Vagina (tissue), 2 donors: ENCODE data around the gene ABL1. TPM values are rescaled to one million over a fixed set of nuclear protein-coding genes. Genes with fewer than 3 reads are reported as not detected.

ENCODE experiments used
- DNase-seq, 2 donors: peaks; one replicate each; pipeline ENCODE4 v3.0.0-alpha.2; 2017; ENCODE audit errors: extremely low spot score in 2 of 2
- H3K27ac ChIP-seq: fragments of 200-600 bp; sonication (generic); one replicate; pipeline ENCODE4 v1.5.1; 2019
- H3K27me3 ChIP-seq: fragments of 200-600 bp; sonication (generic); one replicate; pipeline ENCODE4 v1.5.1; 2019
- H3K36me3 ChIP-seq, 2 donors: fragments of 200-600 bp; sonication (generic); one replicate each; pipeline ENCODE4 v1.5.1; 2017 to 2019
- H3K4me1 ChIP-seq: fragments of 200-600 bp; sonication (generic); one replicate; pipeline ENCODE4 v1.5.1; 2019
- H3K4me3 ChIP-seq, 2 donors: fragments of 200-600 bp; sonication (generic); 1 replicate in 1 of 2; 2 replicates in 1 of 2; pipeline ENCODE4 v1.5.1; 2016 to 2019
- H3K9me3 ChIP-seq: fragments of 200-600 bp; sonication (generic); one replicate; pipeline ENCODE4 v1.5.1; 2019
- CTCF ChIP-seq, 3 experiments: fragments of 450-650 bp in 2 of 3; fragments of 200-600 bp in 1 of 3; sonication (generic) in 1 of 3; IDR thresholded peaks; one replicate each; pipeline ENCODE4 v1.5.1; 2017 to 2019; ENCODE audit warnings: antibody characterized with exemption in 3 of 3, mild to moderate bottlenecking in 2 of 3, moderate library complexity in 2 of 3
- POLR2A ChIP-seq, 2 donors: fragments of 450-650 bp; IDR thresholded peaks; one replicate each; pipeline ENCODE4 v1.6.1; 2017; ENCODE audit warnings: antibody characterized with exemption in 2 of 2, mild to moderate bottlenecking in 2 of 2, moderate library complexity in 2 of 2
- POLR2AphosphoS5 ChIP-seq, 2 donors: sonication (generic); formaldehyde crosslinking; IDR thresholded peaks; one replicate each; pipeline ENCODE4 v1.9.0; 2017; ENCODE audit warnings: antibody characterized with exemption in 2 of 2, mild to moderate bottlenecking in 2 of 2, low read depth in 1 of 2; ENCODE audit not compliant: insufficient read depth in 1 of 2
- intact Hi-C: fragments of 100-400 bp; cut with DNase I; formaldehyde crosslinking; loops from one replicate; pipeline ENCODE4 v1.15.1; 2023
- total RNA-seq: library from RNA; depleted of rRNA; stranded (reverse); fragments of >200 nt; gene quantifications from one replicate; pipeline ENCODE4 v1.2.3, GENCODE V29; 2016

Gene ABL1
- total RNA-seq, 1 donor from 2014 or later = 68.5 TPM

- Histone ChIP-seq H3K4me1 (peaks cover 19% of the 10 kb centered on the region), H3K36me3 (no peaks in the 10 kb centered on the region), H3K9me3 (no peaks in the 10 kb centered on the region), H3K27me3 (no peaks in the 10 kb centered on the region), H3K27ac (no peak overlapping the region), H3K4me3 (no peak overlapping the region)
- intact Hi-C loops = no loop called here
- DNase-seq = no peak
- no peak for TF ChIP-seq CTCF (IDR thresholded peaks at IDR 0.05)
- TF ChIP-seq POLR2AphosphoS5 (IDR thresholded peaks at IDR 0.05; ENCODE audit: insufficient read depth in 1 of 2, low read depth in 1 of 2) = no peak
- no peak for TF ChIP-seq POLR2A (IDR thresholded peaks at IDR 0.05)
These were observed 29.3 kb upstream of the ABL1 start for GRCh38 chr9:130805510-130806326.

- no peak overlapping the region for H3K4me3 ChIP-seq
- no peaks in the 10 kb centered on the region for H3K27me3 ChIP-seq
- H3K4me1 ChIP-seq = peaks cover 19% of the 10 kb centered on the region
- intact Hi-C loops = no loop called here
- no peaks in the 10 kb centered on the region for H3K9me3 ChIP-seq
- H3K27ac ChIP-seq = no peak overlapping the region
- TF ChIP-seq POLR2AphosphoS5 (IDR thresholded peaks at IDR 0.05; ENCODE audit: insufficient read depth in 1 of 2, low read depth in 1 of 2) = no peak
- TF ChIP-seq POLR2A (IDR thresholded peaks at IDR 0.05) = no peak
- TF ChIP-seq CTCF (IDR thresholded peaks at IDR 0.05) = no peak
- no peak for DNase-seq
- H3K36me3 ChIP-seq = no peaks in the 10 kb centered on the region
These were observed 28.7 kb upstream of the ABL1 start for GRCh38 chr9:130806327-130806716.

GRCh38 chr9:130810609-130811136, 24.4 kb upstream of the ABL1 start:
- Histone ChIP-seq H3K4me3 (no peak overlapping the region), H3K27ac (no peak overlapping the region), H3K9me3 (no peaks in the 10 kb centered on the region), H3K27me3 (no peaks in the 10 kb centered on the region), H3K4me1 (no peaks in the 10 kb centered on the region), H3K36me3 (no peaks in the 10 kb centered on the region)
- intact Hi-C loops = no loop called here
- TF ChIP-seq POLR2A (IDR thresholded peaks at IDR 0.05) = no peak
- no peak for TF ChIP-seq POLR2AphosphoS5 (IDR thresholded peaks at IDR 0.05; ENCODE audit: insufficient read depth in 1 of 2, low read depth in 1 of 2)
- TF ChIP-seq CTCF (IDR thresholded peaks at IDR 0.05) = no peak
- DNase-seq = no peak

- Histone ChIP-seq H3K27ac (no peak overlapping the region), H3K27me3 (no peaks in the 10 kb centered on the region), H3K9me3 (no peaks in the 10 kb centered on the region), H3K36me3 (no peaks in the 10 kb centered on the region), H3K4me1 (no peaks in the 10 kb centered on the region), H3K4me3 (no peak overlapping the region)
- no peak for DNase-seq
- no peak for TF ChIP-seq POLR2A (IDR thresholded peaks at IDR 0.05)
- no peak for TF ChIP-seq POLR2AphosphoS5 (IDR thresholded peaks at IDR 0.05; ENCODE audit: insufficient read depth in 1 of 2, low read depth in 1 of 2)
- no peak for TF ChIP-seq CTCF (IDR thresholded peaks at IDR 0.05)
- intact Hi-C loops = no loop called here
These were observed 19.7 kb upstream of the ABL1 start for GRCh38 chr9:130815242-130815808.

- Histone ChIP-seq H3K9me3 (no peaks in the 10 kb centered on the region), H3K27me3 (no peaks in the 10 kb centered on the region), H3K4me1 (no peaks in the 10 kb centered on the region), H3K36me3 (no peaks in the 10 kb centered on the region), H3K4me3 (no peak overlapping the region), H3K27ac (no peak overlapping the region)
- TF ChIP-seq POLR2AphosphoS5 (IDR thresholded peaks at IDR 0.05; ENCODE audit: insufficient read depth in 1 of 2, low read depth in 1 of 2) (no peak), CTCF (IDR thresholded peaks at IDR 0.05) (no peak), POLR2A (IDR thresholded peaks at IDR 0.05) (no peak)
- intact Hi-C loops = no loop called here
- no peak for DNase-seq
These were observed 17.1 kb upstream of the ABL1 start for GRCh38 chr9:130817914-130818313.
